Measurements from ENCODE around the gene MYO1D. TPM values are rescaled to one million over a fixed set of nuclear protein-coding genes. Genes with fewer than 3 reads are reported as not detected.

MYO1D gene
- total RNA-seq, 6 donors from 2014 or later = 63.0 to 139 (median 91.9) TPM

DNA sequence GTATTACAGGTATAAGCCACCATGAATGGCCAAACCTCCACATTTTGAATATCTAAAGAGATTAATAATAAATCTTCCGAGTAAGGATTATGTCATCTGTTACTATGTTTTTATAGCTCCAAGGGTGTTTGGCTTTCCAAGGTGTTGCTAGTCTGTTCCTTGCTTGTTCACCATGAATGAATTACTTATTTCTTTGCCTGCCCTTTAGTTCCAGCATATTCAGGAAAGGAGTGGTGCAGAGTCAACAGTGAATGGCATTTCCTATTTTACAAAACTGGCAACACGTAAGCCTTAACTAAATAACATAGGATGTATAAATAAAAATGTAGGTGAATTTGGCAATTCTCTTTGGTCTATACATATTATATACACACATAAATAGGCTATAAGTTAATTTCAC lies 70.3 kb downstream of the MYO1D start:
- Histone ChIP-seq H3K27ac (no peak overlapping the region), H3K27me3 (no peaks in the 10 kb centered on the region), H3K36me3 (no peaks in the 10 kb centered on the region), H3K4me3 (no peak overlapping the region), H3K4me1 (peaks cover 4 to 11% (median 8%) of the 10 kb centered on the region in 4 donors), H3K9me3 (no peaks in the 10 kb centered on the region)
- DNase-seq = no peak
- TF ChIP-seq POLR2AphosphoS5 (IDR thresholded peaks at IDR 0.05) (no peak), POLR2A (IDR thresholded peaks at IDR 0.05) (no peak), EP300 (IDR thresholded peaks at IDR 0.05) (no peak)
- TF ChIP-seq, protein P1, sequence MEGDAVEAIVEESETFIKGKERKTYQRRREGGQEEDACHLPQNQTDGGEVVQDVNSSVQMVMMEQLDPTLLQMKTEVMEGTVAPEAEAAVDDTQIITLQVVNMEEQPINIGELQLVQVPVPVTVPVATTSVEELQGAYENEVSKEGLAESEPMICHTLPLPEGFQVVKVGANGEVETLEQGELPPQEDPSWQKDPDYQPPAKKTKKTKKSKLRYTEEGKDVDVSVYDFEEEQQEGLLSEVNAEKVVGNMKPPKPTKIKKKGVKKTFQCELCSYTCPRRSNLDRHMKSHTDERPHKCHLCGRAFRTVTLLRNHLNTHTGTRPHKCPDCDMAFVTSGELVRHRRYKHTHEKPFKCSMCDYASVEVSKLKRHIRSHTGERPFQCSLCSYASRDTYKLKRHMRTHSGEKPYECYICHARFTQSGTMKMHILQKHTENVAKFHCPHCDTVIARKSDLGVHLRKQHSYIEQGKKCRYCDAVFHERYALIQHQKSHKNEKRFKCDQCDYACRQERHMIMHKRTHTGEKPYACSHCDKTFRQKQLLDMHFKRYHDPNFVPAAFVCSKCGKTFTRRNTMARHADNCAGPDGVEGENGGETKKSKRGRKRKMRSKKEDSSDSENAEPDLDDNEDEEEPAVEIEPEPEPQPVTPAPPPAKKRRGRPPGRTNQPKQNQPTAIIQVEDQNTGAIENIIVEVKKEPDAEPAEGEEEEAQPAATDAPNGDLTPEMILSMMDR (IDR thresholded peaks at IDR 0.05) = no peak
- ATAC-seq (ENCODE audit: low FRiP score in 2 of 2) = no peak
- 59 to 62% methylated on average over 2 of the region's 2 CpGs for WGBS, 2 donors

DNA sequence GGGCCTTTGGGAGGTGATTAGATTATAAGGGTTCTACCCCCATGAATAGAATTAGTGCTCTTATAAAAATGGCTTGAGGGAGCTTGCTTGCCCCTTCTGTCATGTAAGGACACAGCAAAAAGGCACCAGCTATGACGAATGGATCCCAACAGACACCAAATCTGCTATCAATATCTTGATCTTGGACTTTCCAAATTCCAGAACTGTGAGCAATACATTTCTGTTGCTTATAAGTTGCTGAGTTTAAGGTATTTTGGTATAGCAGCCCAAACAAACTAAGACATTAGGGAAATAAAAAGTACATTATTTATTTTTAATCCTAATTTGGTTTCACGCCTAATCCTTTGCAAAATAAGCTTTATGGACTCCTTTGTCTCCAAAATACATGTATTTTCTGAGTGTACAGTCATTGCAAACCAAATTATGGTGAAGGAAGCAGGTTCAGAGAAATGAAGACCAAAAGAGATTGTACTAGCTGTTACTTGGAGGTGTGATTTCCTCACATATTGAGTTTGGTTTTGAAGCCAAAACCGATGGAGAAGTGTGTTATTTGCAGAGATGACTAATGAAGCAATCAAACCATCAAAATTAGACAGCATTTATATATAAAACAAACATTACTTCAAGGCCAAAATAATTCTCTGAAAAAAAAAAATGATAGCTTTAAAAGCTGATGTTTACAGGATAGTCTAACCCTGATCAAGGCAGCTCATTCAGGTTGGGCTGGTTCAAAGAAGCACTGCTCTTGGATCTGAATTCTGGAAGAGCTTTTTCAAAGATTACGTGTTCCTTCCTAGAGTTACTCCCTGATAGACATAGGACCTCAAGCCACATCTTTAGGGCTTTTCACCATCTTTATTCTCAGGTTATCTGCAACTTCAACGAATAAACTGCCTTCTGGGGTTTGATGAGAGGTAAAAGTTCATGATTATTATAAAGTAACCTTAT lies 71.6 kb downstream of the MYO1D start:
- WGBS, 2 donors = 77 to 80% methylated on average over 5 of the region's 5 CpGs
- Histone ChIP-seq H3K4me3 (no peak overlapping the region), H3K36me3 (no peaks in the 10 kb centered on the region), H3K4me1 (peaks cover 4 to 11% (median 8%) of the 10 kb centered on the region in 4 donors), H3K9me3 (no peaks in the 10 kb centered on the region), H3K27ac (no peak overlapping the region), H3K27me3 (no peaks in the 10 kb centered on the region)
- DNase-seq (no peak), ATAC-seq (ENCODE audit: low FRiP score in 2 of 2) (no peak)
- TF ChIP-seq POLR2AphosphoS5 (IDR thresholded peaks at IDR 0.05) (no peak), EP300 (IDR thresholded peaks at IDR 0.05) (no peak), POLR2A (IDR thresholded peaks at IDR 0.05) (no peak)
- TF ChIP-seq, protein P1 (IDR thresholded peaks at IDR 0.05) = no peak

DNA sequence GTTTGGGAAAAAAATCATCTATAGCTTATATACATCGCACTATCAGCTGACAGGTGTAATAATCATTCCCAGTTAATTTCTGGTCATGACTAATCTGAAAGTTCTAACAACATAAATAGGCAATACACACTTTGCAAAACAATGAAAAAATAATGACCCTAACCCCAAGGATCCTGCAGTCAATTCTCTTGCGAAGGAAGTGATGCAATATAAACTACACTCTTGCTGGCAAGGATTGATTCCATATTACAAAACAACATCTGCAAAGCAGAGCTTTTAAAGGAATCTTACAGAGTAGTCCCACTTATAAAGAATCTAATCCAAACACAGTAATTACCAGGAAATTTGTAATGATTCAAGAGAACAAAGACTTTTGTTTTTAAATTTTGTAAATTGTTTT lies 73.4 kb downstream of the MYO1D start:
- Histone ChIP-seq H3K9me3 (no peaks in the 10 kb centered on the region), H3K4me1 (peaks cover 4 to 11% (median 8%) of the 10 kb centered on the region in 4 donors), H3K27me3 (no peaks in the 10 kb centered on the region), H3K36me3 (no peaks in the 10 kb centered on the region), H3K27ac (no peak overlapping the region), H3K4me3 (no peak overlapping the region)
- WGBS, 2 donors = 44 to 60% methylated on average over 2 of the region's 2 CpGs
- TF ChIP-seq, protein P1 (IDR thresholded peaks at IDR 0.05) = no peak
- no peak for TF ChIP-seq EP300 (IDR thresholded peaks at IDR 0.05)
- no peak for TF ChIP-seq POLR2A (IDR thresholded peaks at IDR 0.05)
- TF ChIP-seq POLR2AphosphoS5 (IDR thresholded peaks at IDR 0.05) = no peak
- ATAC-seq (ENCODE audit: low FRiP score in 2 of 2) = no peak
- no peak for DNase-seq

DNA sequence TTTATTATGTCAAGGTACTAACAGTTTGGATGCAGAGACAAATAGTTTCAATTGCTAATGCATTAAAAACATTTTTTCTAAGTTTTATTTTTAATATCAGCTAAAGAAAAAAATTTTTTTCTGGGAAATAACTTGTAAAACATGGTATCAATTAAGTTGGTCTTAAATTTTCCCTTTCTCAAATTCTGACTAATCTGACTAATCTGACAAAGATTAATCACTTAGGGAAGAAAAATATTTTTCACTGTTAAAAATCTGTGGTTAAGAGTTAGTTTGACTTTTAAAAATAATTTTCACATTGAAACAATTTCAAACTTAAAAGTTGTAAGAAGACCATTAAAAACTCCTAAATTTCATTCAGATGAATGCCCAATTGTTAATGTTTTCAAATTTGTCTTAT lies 74.6 kb downstream of the MYO1D start:
- no peaks in the 10 kb centered on the region for H3K9me3 ChIP-seq
- H3K27ac ChIP-seq = no peak overlapping the region
- DNase-seq (no peak), ATAC-seq (ENCODE audit: low FRiP score in 2 of 2) (no peak)
- TF ChIP-seq EP300 (IDR thresholded peaks at IDR 0.05) (no peak), POLR2AphosphoS5 (IDR thresholded peaks at IDR 0.05) (no peak), POLR2A (IDR thresholded peaks at IDR 0.05) (no peak)
- TF ChIP-seq, protein P1 (IDR thresholded peaks at IDR 0.05) = no peak
- H3K4me1 ChIP-seq = peaks cover 4 to 16% (median 8%) of the 10 kb centered on the region in 4 donors
- no peak overlapping the region for H3K4me3 ChIP-seq
- no peaks in the 10 kb centered on the region for H3K36me3 ChIP-seq
- H3K27me3 ChIP-seq = no peaks in the 10 kb centered on the region
